GM19099 (cell line): ENCODE results near the gene TEX29.

Source experiments
- POLR2A ChIP-seq: IDR thresholded peaks from 3 replicates; pipeline ENCODE4 v1.6.1; 2011; ENCODE audit warnings: low read depth; ENCODE audit not compliant: insufficient read length; ENCODE audit errors: extremely low read depth

The TEX29 gene

DNA sequence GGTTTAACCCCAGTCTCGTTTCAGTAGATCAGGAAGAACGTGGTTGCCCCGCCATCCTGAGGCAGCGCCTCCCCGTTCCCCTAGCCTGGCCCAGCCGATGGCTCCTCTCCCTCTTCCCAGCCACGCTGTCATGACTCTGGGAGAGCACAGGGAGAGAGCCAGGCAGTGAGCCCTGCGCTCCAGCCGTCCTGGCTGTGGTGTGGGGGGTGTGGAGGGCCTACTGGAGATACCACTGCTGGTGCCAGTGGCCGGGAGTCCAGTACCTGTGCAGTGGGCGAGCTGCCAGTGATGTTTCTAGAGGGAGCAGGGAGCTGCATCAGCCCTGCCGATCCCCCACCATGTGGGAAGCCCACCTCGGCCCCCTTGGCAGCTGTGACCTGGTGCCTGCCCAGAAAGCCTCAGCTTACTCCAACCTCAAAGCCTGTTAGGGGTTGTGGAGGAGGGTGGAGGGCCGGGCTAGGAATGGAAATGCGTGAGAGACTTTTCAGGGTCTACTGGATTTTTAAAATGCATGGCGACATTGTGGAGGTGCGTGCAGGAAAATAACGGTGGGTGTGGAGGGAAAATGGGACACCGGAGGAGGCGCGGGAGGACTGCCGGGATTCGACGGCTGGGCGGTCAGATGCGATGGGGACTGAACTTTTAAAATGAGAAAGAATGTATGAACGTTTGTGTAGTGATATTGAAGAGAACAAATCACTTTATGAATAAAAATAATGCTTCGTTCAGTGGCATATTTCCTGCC lies 4.9 kb downstream of the TEX29 start:
- no peak for TF ChIP-seq POLR2A

DNA sequence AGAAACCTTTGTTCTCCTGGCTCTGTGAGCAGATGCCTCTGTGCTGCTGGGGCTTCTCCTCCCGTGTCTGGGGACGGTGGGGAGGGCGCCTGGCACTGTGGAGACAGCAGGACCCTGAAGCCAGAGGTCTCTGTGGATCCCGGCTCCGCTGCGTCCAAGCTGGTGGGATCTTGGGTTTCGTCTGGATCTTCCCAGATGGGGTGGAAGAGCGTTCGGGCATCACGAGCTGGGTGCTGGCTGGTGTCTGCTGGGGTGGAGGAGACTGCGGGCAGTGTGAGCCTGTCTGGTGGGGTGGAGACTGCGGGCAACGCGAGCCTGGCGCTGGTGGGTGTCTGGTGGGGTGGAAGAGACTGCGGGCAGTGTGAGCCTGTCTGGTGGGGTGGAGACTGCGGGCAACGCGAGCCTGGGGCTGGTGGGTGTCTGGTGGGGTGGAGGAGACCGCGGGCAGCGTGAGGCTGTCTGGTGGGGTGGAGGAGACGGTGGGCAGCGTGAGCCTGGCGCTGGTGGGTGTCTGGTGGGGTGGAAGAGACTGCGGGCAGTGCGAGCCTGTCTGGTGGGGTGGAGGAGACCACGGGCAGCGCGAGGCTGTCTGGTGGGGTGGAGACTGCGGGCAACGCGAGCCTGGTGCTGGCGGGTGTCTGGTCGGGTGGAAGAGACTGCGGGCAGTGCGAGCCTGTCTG lies 5.6 kb downstream of the TEX29 start:
- no peak for TF ChIP-seq POLR2A

DNA sequence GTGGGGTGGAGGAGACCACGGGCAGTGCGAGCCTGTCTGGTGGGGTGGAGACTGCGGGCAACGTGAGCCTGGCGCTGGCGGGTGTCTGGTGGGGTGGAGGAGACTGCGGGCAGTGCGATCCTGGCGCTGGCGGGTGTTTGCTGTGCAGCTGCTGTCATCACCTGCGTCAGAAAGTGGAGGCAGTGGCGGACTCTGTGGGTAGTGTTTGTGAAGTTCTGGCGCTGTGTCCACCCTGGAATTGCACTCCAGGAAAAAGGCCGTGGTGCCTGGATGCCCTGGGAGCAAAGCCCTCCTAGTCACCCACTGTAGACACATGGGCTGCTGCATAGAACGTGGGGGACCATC lies 6.2 kb downstream of the TEX29 start:
- no peak for TF ChIP-seq POLR2A

DNA sequence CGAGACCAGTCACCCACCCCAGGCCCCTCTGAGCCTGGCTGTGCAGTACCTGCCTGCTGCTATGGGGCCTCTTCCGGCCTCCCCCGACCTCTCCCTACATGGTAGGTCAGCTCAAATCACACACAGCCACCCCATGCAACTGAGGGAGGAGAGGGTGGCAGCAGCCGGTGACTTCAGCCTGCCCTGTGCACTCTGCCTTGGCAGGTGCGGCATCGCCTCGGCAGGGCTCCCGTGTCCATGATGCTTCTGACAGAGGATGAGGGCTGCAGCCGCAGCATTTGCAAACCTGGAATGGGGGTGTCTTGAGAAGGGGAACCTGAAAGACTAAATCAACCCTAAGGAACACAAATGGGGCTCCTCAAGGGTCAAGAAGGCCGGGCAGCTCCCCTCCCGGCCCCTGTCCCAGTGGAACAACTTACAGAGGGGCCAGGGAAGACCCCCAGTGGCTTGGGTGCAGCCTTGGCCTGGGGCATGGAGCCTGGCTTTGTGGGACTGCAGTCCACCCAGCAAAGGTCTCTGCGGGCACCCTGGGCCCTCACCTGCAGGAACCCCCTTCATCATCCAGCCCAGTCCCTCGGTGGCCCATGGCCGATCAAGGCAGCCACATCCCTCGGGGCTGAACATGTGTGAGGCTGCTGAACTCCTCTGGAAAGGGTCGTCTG lies 6.7 kb downstream of the TEX29 start:
- no peak for TF ChIP-seq POLR2A

DNA sequence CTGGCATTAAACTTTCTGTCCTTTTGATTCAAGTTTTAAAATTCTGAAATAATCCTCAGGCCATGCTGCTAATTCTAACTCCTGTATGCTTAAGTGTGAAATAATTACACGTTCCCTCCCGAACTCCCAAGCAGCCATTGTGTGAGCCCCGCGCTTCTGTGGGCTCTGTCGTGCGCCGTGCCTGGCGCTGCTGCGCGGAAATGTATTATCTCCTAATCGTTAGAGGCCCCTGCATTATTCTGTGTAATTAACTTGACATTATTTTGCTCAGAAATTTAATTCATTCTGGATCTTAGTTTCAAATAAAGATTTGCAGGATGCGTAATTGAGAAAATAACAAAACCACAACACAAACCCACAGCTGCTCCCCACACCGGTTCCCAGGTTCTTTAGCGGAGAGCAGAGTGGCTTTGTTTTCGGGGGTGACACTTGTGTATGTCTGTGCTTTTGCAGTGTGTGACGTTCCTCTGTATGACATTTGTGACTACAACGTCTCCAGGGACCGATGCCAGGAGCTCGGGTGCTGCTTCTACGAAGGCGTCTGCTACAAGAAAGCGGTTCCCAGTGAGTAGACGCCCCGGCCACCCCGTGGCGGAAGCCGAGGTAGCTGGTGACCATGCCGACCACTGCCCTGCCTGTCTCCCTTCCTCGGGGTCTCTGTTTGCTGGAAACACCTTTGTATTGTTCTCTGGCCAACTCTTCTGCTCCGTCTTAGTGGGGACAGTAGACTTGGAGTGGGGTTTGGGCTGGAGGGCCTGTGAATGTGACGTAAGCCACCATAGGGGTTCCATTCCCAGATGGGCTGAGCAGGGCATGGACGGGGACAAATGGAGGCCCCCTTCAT lies 7.5 kb downstream of the TEX29 start:
- no peak for TF ChIP-seq POLR2A

DNA sequence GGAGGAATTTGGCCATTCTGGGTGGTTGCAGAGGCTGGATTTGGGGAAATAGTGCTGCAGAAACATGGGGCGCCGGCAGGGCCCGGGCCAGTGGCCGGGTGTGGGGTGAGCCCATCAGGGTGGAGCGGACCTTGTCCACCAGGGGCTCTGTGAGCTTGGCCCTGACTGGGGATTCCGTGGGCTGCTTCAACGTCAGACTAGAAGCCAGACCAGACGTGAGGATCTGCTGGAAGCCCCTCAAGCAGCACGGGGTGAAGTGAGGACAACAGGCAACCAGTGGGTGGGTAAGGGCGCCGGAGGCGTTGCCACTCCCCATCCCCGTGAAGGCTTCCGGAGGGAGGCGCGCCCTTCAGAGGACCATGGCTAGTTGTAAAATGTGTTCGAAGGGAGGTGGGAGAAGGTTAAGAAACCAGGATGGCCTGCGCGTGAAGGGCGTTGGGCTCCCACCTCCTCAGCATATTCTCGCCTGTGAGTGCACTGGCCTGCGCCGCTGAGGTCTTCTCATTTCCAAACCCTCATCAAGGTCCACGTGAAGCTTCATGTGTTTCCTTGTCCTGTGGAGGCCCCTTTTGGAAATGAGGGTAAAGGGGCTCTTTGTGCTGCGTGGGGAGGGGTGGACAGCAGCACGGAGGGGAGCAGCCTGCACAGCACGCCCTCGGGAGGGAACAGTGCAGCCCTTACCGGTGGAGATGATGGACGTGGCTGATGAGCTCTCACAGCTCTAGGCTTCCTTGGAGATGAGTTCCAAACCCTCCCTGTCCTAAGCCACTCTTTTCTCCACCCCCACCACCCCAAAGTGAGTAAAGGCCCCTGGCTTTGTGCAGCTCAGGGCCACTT lies 8.3 kb downstream of the TEX29 start:
- TF ChIP-seq POLR2A: no peak

DNA sequence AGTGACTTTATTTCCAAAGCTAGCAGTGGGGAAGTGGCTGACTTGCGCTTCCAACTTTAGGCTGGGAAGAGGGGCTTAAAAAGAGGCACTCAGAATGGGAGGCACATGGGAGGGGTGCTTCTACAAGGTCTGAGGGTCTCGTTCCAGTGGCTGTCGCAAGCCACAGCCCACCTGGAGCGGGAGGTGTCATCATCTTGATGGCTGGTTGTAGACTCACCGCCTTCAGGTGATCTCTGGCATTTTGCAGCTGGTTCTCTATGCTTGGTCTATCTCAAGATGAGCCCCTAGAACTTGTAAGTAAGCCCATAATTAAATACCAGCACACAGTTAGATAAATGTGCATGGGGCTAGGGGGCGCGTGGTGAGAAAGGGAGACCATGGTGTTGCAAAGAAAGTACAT lies 9.2 kb downstream of the TEX29 start:
- TF ChIP-seq POLR2A: no peak

DNA sequence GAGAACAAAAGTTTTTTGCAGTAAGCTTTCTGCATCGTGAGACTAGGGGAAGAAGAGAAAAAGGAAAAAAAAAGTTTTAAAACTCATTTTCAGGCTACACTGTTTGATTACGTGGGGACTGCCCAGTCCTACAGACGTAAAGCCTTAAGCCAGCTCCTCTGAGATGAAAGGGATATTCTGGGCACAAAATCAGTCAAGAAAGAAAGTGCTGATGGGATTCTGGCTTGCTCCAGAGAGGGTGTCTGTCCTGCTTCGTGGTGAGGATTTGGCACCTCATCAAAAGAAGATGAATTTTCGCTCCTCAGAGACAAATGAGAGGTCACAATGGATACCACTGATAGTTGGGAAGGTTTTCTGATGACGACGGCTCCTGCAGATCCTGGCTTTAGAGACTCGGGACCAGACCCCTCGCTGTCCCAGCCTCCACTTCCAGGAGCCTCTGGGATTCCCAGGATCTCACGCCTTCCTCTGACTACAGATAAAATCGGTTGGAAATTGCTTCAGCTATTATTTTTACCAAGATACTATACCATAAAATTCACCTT lies 9.7 kb downstream of the TEX29 start:
- no peak for TF ChIP-seq POLR2A

DNA sequence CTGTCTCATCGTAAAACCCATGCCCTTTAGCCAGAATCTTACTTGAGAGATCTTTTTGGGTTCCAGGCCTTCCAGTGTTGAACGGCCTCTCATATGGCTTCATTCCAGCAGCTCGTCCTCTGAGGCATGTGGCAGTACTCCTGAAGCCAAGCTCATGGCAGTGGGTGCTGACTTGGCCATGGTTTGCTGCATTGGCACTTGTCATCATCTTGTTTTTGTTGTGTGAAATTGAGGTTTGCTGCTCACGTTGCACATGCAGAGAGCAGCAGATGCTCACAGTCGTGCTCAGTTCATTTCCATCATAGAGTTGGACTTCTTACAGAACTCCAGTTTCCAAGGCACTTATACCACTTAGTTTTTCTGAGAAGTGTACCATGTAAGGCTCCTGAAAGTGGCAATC lies 14.9 kb downstream of the TEX29 start:
- TF ChIP-seq POLR2A: no peak

DNA sequence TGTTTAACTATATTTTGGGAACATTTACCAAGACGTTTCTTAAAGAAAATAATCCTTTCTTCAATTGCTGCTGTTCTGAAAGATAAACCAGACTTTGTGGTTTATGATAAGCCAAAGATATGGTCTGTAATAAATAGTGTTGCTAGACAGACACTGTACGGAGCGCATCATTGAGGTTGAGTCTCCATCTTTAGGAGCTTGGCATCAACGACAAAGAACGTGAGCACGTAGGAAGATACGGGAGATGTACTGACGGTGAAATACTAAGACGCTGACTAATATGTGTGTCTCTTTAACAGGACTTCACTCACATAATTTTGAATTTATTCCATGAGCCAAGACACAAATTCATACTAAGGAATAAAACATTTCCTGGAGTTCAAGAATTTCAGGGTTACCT lies 16.2 kb downstream of the TEX29 start:
- TF ChIP-seq POLR2A: no peak

DNA sequence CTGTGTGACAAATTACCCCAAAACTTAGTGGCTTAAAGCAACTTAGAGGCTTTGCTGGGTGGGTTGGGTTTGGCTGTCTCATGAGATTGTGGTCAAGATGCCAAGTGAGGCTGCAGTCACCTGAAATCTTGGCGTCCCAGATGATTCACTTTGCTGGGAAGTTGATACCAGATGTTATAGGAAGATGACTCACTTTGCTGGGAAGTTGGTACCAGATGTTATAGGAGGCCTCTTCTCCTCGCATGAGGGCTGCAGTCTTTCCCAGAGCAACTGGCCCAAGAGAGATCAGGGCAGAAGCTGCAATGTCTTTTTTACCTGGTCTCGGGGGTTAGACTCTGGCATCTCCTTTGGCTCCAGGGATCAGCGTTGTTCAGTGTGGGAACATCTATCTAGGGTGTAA lies 16.8 kb downstream of the TEX29 start:
- TF ChIP-seq POLR2A: no peak

DNA sequence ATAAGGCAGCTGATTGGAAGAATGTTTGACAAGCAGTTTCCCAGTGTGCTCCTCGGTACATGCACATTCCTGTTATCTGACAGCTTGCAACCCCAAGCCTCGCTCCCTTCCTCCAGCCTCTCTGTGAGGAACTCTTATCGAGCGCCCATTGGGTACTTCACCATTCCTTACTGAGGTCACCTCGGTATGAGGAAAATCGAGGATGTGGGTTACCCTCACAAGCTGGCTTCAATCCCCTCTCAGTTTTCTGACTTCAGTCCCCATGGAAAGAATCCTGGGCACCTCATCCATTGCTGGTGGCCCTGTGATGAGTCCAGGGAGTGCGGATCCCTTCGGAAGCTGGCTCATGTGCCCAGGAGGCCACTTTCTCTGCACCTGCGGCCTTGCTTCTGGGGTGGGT lies 17.3 kb downstream of the TEX29 start:
- TF ChIP-seq POLR2A: no peak

DNA sequence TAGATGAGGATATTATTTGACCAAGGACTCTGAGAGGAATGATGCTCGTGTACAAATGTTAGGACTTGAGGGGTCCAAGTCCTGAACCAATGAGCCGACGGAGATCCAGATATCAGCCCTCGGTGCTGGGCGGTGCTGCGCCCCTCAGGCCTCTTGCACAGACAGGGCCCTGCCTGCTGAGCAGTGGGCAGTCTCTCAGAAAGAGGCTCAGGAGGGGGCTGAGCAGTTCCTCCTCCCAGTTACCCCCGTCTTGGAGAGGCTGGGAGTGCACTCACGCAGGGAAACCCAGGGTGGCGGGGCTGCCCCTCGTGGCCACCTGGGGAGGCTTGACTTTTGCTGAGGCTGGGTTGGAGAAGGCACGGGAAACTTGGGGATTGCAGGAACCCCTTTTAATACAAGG lies 18.4 kb downstream of the TEX29 start:
- no peak for TF ChIP-seq POLR2A
